NCI-H1105 (cell line): ENCODE measurements around the gene KRTAP10-1.
"Not testable (repeated sequence)": the region's sequence is repeated elsewhere in the genome, so short reads cannot be mapped to it uniquely, and the experiment has no call there.

Experiments
- DNase-seq: peaks from one replicate; lab custom pipeline; 2025; lab: John Stamatoyannopoulos, UW

The KRTAP10-1 gene

GRCh38 chr21:44569861-44570517 is 30.0 kb upstream of the KRTAP10-1 start:
- no peak for DNase-seq

DNA sequence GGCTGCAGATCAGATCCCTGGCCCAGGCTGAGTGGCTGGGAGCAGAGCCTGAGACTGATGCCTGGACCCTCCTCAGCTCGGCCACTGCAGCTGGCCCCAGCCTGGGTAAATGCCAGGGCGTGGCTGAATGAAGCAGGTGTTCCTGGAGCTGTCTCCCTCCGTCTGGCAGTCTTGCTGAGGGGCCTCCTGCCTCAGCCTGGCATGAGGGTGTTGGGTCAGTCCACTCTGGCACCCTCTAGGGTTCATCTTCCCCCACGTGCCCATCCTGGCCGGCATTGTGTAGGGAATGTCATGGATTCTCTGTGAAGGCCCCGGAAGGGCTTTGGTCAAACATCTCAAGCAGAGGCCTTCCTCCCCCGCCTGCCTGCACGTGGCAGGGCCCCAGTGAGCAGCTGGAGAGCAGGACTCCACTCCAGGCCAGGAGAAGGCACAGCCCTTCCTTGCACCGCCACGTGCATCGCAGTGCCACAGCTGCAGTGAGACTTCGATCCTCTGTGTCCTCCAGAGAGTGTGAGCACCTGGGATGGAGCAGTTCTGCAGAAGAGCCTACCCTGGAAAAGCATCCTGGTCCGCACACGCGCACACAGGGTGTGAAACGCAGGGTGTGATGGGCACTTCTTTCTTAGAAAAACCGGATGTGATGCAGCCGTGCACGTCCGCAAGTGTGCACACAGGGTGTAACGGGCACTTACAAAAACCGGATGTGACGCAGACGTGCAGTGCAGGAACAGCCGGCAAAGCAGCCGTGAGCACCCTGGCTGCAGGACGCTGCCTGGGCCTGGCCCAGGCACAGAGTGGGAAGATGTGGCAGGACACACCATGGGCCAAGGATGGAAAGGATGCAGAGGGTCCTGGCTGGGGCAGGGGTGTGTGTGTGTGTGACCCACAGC is 28.9 kb upstream of the KRTAP10-1 start:
- DNase-seq, result no peak

- DNase-seq, result no peak
Observed at GRCh38 chr21:44568261-44568660, 28.3 kb upstream of the KRTAP10-1 start.

DNA sequence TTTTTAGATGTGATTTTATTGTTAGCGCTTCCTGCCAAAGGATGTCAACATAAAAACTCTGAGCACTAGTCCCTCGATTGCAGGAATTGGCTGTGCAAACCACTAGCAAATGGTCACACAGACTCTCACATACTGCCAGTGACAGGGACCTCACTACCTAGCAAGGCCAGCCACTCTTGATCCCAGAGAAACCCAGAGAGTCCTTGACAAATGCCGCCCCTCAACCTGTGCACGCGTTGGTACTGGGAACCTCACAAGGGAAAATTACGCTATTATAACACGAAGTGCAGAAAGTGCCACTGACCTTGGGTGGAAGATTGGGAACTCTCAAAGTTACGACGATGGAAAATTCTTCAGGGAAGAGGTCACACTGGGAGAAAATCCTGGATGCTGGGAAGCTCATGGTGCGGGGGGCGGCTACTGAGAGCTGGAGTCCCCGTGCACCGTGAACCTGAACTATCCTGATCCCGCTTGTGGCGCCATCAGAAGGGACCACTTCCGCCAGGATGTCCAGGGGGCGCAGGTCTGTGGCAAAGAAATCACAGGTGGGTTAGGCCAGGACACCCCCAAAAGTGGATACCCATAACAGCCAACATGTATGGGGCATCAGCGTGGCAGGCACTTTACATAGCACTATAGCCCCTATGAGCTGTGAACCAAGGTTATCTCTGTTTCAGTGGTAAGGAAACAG is 27.6 kb upstream of the KRTAP10-1 start:
- DNase-seq, result no peak

DNA sequence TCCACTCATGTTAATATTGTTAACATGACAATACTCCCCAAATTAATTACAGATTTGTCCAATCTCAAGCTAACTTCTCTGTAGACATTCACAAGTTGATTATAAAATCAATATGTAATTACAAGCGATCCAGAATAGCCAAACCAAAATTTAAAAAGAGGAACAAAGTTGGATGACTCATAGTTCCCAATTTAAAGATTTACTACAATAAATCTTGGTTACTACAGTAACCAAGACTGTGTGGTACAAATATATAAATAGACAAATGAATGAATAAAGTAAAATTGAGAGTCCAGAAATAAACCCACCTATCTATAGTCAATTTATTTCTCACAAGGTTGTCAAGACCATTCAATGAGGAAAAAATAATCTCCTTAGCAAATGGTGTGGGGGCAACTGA is 26.4 kb upstream of the KRTAP10-1 start:
- DNase-seq, result no peak

DNA sequence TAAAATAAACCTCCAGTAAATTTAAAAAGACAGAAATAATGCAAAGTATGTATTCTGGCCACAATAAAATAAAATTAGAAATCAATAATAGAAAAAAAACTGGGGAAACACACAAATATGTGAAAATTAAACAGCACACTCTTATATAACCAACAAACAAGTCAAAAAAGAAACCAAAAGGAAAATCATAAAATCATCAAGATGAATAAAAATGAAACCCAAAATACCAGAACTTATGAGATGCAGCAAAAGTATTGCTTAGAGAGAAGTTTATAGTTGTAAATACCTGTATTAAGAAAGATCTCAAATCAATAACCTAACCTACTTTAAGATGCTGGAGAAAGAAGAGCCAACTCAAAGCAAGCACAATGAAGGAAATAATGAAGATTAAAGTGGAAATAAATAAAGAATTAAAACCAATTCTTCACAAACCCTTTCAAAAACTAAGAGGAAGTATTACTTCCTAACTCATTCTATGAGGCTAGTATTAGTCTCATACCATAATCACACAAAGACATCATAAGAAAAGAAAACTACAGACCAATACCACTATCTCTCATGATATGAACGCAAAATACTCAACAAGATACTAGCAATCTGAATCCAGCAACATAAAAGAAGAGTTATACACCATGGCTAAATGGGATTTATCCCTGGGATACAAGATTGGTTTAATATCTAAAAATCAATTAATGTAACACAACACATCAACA is 25.0 kb upstream of the KRTAP10-1 start:
- no peak for DNase-seq

- DNase-seq, result no peak
Observed at GRCh38 chr21:44564099-44564498, 24.1 kb upstream of the KRTAP10-1 start.

- DNase-seq, result no peak
Observed at GRCh38 chr21:44558695-44559094, 18.7 kb upstream of the KRTAP10-1 start, which contains the start of gene KRTAP10-3. TSS of gene KRTAP10-3 (minus strand) at chr21:44558795. CDS start at chr21:44558715, 80 bp downstream.

DNA sequence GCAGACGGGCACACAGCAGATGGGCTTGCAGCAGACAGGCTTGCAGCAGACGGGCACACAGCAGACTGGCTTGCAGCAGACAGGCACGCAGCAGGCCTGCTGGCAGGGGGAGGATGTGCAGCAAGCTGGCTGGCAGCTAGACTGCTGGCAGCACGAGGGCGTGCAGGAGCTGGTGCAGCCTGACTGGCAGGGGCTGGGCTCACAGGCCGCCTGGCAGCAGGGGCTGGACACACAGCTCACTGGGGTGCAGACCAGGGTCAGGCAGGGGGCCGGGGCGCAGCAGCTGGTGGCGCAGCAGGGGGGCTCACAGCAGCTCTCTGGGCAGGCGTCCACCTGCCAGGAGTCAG is 18.3 kb upstream of the KRTAP10-1 start:
- DNase-seq, result not testable (repeated sequence)

GRCh38 chr21:44557491-44558328 is 17.7 kb upstream of the KRTAP10-1 start:
- no peak for DNase-seq

DNA sequence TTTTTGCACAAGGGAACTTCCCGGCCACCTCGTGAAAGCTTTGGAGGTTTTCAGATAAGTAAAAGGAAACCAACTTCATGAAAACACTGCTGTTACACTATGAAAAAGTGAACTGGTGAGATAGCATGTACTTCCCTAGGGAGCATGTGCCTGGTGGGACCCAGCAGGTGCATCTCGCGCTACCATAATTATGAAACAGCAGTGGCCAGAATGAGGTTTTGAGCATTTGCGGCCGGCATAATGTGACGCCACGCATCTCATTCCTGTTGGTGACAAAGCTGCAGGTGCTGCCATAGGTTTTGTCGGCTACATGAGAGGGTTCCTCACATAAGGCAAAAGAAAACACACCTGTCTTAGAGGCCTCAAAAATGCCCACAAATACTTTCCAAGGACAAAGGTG is 16.9 kb upstream of the KRTAP10-1 start:
- peak; percentile 22 for DNase-seq

DNA sequence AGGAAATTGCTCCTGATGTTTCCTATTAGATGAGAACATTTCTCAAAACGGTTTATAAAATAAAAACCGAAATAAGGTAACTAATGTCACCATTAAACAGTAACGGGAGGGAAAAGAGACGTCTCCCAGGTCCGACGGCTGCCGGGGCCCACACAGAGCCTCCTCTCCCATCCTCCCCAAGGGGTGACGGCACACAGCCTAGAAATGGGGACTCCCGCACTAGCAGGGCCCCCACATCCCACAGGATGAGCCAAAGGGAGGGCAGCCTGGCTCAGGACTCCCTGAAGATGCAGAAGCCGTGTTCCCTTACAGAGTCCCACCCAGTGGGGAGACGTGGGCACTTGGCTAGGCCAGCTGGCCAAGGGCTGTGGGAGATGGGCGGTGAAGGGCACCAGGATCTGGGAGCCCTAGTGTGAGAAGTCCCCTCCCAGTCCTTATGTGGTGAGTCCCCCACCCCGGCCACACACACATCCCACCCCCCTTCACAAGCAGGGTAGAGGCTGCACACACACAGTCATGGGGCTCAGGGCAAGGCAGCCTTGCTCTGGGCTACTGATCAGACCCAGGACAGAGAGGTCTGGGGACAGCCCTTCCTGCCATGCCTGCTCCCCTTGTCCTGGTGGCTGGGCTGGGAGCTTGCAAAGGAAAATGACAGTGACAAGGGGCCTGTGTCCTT is 15.3 kb upstream of the KRTAP10-1 start:
- DNase-seq, result no peak

DNA sequence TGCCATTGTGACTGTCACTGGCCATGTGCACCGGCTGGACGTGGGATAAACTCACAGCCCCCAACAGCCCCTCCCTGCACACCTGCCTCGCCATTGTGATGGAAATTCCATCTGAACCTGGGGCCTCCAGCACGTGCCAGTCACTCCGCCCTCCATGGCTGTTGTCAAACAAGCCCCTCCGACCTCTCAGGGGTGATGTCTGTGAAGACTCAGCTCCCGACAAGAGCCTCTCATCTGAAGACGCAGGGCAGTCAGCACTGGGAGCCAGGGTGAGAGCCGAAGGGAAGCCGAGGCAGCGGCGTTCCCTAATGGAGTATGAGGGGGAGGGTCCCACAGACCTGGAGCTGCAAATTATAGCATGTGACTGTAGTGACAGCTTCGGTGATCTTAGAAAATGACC is 12.7 kb upstream of the KRTAP10-1 start:
- DNase-seq, result no peak

DNA sequence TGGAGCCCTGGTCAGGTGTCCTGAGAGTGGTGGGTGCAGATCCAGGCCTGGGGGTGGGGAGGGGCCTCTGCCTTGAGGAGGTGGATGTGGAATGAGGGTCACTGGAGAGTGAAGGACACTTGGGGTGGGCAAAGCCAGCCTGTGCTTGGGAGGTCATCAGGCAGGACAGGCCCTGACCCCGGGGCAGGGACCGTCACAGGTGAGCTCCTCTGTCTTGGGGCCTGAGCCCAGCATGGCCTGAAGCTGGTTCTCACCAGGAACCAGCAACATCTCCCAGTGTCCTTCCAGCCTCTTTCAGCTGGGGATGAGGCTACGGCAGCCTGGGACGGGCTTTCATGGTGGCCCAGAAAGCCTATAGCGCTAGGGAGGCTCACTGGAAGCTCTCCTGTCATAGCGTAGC is 12.1 kb upstream of the KRTAP10-1 start:
- no peak for DNase-seq

DNA sequence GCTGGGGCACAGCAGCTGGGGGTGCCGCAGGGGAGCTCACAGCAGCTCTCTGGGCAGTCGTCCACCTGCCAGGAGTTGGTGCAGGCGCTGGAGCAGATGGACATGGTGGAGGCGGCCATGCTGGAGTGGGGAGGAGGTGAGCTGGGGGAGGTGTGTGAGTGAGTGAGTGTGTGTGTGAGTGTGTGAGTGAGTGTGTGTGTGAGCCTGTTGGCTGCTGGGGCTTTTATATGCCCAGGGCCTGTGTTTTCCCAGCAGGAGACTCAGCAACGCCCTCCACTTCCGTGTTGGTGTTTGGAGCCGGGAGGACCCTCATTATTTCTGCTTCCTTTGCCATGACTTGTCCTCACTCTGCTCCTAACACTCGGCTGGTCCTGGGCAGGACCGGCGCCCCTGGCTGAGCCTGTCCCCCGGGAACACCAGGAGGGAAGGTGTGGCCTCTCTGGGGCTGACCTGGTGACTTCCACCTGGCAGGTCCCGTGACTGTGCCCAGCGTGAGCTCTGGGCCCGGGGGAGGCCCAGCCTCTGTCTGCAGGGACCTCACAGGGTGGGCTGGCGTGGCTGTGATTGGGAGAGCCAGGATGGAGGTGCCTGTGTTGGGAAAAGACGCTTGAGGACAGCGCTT is 11.5 kb upstream of the KRTAP10-1 start, which contains the start of gene KRTAP10-2:
KRTAP10-2 (minus strand) TSS at position 166 of the 622 bp plus-strand sequence; CDS start at position 119, 47 bp downstream.
- DNase-seq, result no peak

DNA sequence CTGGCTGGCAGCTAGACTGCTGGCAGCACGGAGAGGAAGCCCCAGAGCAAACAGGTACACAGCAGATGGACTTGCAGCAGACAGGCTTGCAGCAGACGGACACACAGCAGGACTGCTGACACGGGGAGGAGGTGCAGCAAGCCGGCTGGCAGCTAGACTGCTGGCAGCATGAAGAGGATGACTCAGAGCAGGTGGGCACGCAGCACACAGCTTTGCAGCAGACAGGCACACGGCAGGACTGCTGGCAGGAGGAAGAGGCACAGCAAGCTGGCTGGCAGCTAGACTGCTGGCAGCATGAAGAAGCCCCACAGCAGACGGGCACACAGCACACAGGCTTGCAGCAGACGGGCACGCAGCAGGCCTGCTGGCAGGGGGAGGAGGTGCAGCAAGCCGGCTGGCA is 10.8 kb upstream of the KRTAP10-1 start:
- DNase-seq, result no peak

- DNase-seq, result not testable (repeated sequence)
Observed at GRCh38 chr21:44550285-44550684, 10.3 kb upstream of the KRTAP10-1 start.

- DNase-seq, result no peak
Observed at GRCh38 chr21:44549525-44550211, 9.7 kb upstream of the KRTAP10-1 start.

DNA sequence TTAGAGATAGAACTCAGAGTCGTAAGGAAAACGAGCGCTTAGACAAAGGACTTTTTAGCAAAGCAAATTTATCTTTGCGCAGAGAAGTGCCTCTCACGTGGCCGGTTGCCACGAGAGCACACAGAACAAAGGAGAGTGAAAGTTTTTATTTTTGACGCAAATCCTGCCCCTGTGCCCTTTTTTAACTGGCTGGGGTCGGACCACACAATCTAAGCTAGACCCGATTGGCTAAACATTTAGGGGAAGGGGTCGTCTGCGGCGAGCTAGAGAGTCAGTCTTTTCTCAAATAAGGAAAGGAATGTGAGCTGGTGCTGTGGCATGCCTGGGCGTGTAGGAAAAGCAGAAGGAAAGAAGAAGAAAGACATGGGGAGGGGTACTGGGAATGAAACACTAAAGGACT is 8.9 kb upstream of the KRTAP10-1 start:
- no peak for DNase-seq
